ENCODE results near the gene HAUS8. TPM values are rescaled to one million over a fixed set of nuclear protein-coding genes. Genes with fewer than 3 reads are reported as not detected.

Gene HAUS8
- total and polyA plus RNA-seq, 9 of the 15 experiments (the other 6 are each of a cell fraction or from before 2014, with no cell fraction given), result 20.5 to 53.2 (median 36.0) TPM

- TF ChIP-seq CUX1 (CRISPR knock-in tag; IDR thresholded peaks at IDR 0.05) (no peak), PRPF4 (IDR thresholded peaks at IDR 0.05; ENCODE audit: insufficient read depth, low read depth, low read length, poor library complexity, severe bottlenecking) (peak; percentile 75), CHD4 (IDR thresholded peaks at IDR 0.05; ENCODE audit: insufficient read depth, insufficient replicate concordance, low read depth, low read length, poor library complexity, severe bottlenecking) (no peak), POLR2B (IDR thresholded peaks at IDR 0.05; ENCODE audit: low read depth, partially characterized antibody) (peak; percentile 96), ATF1 (CRISPR knock-in tag; IDR thresholded peaks at IDR 0.05) (peak; percentile 56), ATF1 (tag; IDR thresholded peaks at IDR 0.05) (peak; percentile 92), MYNN (IDR thresholded peaks at IDR 0.05) (no peak), MYNN (CRISPR knock-in tag; IDR thresholded peaks at IDR 0.05) (no peak), RHOXF2B (CRISPR knock-in tag; conservative IDR thresholded peaks at IDR 0.05) (no peak), USF1 (CRISPR knock-in tag; IDR thresholded peaks at IDR 0.05) (no peak), SETDB1 (IDR thresholded peaks at IDR 0.05; ENCODE audit: low read length) (no peak), POLR2AphosphoS5 (IDR thresholded peaks at IDR 0.05; ENCODE audit: control insufficient read depth, insufficient read depth, low read depth, low read length) (peak; percentile 95), ZFPM2 (CRISPR knock-in tag; IDR thresholded peaks at IDR 0.05) (no peak), SFPQ (IDR thresholded peaks at IDR 0.05; ENCODE audit: low read depth, low read length) (no peak), JUND (IDR thresholded peaks at IDR 0.05; ENCODE audit: borderline replicate concordance, low read depth, low read length) (peak; percentile 100), JUND (tag; IDR thresholded peaks at IDR 0.05; ENCODE audit: borderline replicate concordance, low read depth, low read length) (no peak; the same call in 2 of the 3 replicates), HMG20B (CRISPR knock-in tag; IDR thresholded peaks at IDR 0.05) (no peak), TCF7L2 (IDR thresholded peaks at IDR 0.05; ENCODE audit: low read depth, low read length) (peak; percentile 100), IRF9 (tag; IDR thresholded peaks at IDR 0.05) (no peak)
Measured at GRCh38 chr19:17075035-17075863, at the start of gene HAUS8, which contains the start of gene MYO9B (continued).
